Mucosa of rectum (tissue), 2 donors: Measurements from ENCODE around the gene MDK.
"Not testable (repeated sequence)": the region's sequence is repeated elsewhere in the genome, so short reads cannot be mapped to it uniquely, and the experiment has no call there.

Experiments used
- H3K27ac ChIP-seq, 2 donors: one replicate each; pipeline ENCODE4 v1.7.0; 2013; ENCODE audit warnings: inconsistent platforms in 2 of 2, low read depth in 2 of 2, low read length in 2 of 2
- H3K27me3 ChIP-seq, 2 donors: one replicate each; pipeline ENCODE4 v1.7.0; 2013; ENCODE audit warnings: low read length in 2 of 2; ENCODE audit not compliant: control insufficient read depth in 2 of 2, insufficient read depth in 2 of 2
- H3K36me3 ChIP-seq, 2 donors: one replicate each; pipeline ENCODE4 v1.7.0; 2013; ENCODE audit warnings: low read length in 2 of 2; ENCODE audit not compliant: control insufficient read depth in 2 of 2, insufficient read depth in 2 of 2
- H3K4me1 ChIP-seq, 2 donors: one replicate each; pipeline ENCODE4 v1.7.0; 2013; ENCODE audit warnings: low read length in 2 of 2, mild to moderate bottlenecking in 1 of 2; ENCODE audit not compliant: control insufficient read depth in 2 of 2, insufficient read depth in 2 of 2
- H3K4me3 ChIP-seq, 2 donors: one replicate each; pipeline ENCODE4 v1.7.0; 2013; ENCODE audit warnings: low read length in 2 of 2
- H3K9ac ChIP-seq, 2 donors: one replicate each; pipeline ENCODE4 v1.7.0; 2013; ENCODE audit warnings: low read length in 2 of 2, low read depth in 1 of 2, mild to moderate bottlenecking in 1 of 2
- H3K9me3 ChIP-seq, 2 donors: one replicate each; pipeline ENCODE4 v1.7.0; 2013; ENCODE audit warnings: low read length in 2 of 2; ENCODE audit not compliant: control insufficient read depth in 2 of 2
- donor health status: healthy.
- donor health status: Normal muscosa, but diverticular disease.

Gene MDK

DNA sequence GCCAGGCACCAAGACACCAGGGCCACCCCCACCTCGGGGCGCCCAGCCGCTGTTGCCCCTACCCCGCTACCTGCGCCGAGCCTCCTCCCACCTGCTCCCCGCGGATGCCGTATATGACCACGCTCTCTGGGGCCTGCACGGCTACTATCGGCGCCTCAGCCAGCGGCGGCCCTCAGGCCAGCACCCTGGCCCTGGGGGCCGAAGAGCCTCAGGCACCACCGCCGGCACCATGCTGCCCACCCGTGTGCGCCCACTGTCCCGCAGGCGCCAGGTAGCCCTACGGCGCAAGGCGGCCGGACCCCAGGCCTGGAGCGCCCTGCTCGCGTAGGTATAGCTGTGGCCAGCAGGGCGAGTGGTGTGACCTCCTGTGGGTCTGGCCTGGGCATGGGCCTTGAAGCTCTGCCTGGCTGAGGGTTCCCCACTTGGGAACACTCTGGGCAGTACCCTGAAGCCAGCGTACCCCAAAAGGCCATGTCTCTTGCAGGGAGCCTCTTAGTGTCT is 14.8 kb upstream of the MDK start:
- no peak overlapping the region for H3K27ac ChIP-seq
- H3K9me3 ChIP-seq = no peaks in the 10 kb centered on the region
- peaks cover 4 to 26% of the 10 kb centered on the region in 2 donors for H3K36me3 ChIP-seq
- peaks cover 8 to 11% of the 10 kb centered on the region in 2 donors for H3K4me1 ChIP-seq
- H3K27me3 ChIP-seq = no peaks in the 10 kb centered on the region
- H3K4me3 ChIP-seq = no peak overlapping the region
- H3K9ac ChIP-seq = no peak overlapping the region

DNA sequence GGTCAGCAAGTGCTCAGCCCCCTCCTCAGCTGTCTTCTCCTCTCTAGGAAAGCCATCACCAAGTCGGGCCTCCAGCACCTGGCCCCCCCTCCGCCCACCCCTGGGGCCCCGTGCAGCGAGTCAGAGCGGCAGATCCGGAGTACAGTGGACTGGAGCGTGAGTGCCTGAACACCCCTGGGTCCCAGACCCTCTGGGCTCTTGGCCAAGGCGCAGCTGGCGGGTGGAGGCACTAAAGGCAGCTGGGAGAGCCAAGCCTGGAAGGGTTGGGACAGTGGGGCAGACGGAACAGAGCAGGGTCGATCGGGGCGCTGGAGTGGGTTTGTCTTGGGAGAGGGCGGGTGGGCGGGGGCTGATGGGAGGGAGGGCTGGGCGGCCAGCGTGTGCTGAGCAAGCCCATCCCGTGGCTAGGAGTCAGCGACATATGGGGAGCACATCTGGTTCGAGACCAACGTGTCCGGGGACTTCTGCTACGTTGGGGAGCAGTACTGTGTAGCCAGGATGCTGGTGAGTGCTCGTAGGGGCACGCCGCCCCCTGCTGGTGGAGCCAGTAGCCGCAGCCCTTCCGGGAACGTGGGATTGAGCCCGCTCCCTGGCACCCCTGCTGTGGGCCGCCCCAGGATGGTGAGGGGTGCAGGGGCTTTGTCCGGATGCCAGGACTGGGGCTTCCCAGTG is 14.1 kb upstream of the MDK start:
- no peaks in the 10 kb centered on the region for H3K27me3 ChIP-seq
- peaks cover 4 to 31% of the 10 kb centered on the region in 2 donors for H3K36me3 ChIP-seq
- no peak overlapping the region for H3K27ac ChIP-seq
- no peak overlapping the region for H3K9ac ChIP-seq
- H3K4me3 ChIP-seq = no peak overlapping the region
- H3K4me1 ChIP-seq = peaks cover 3 to 5% of the 10 kb centered on the region in 2 donors
- H3K9me3 ChIP-seq = no peaks in the 10 kb centered on the region

GRCh38 chr11:46367916-46368267 is 13.6 kb upstream of the MDK start:
- no peak overlapping the region for H3K27ac ChIP-seq

GRCh38 chr11:46369458-46370152 is 11.9 kb upstream of the MDK start:
- H3K27me3 ChIP-seq = no peaks in the 10 kb centered on the region
- no peak overlapping the region for H3K27ac ChIP-seq
- no peaks in the 10 kb centered on the region for H3K4me1 ChIP-seq
- H3K4me3 ChIP-seq = no peak overlapping the region
- H3K9me3 ChIP-seq = no peaks in the 10 kb centered on the region
- no peak overlapping the region for H3K9ac ChIP-seq
- peaks cover 5 to 33% of the 10 kb centered on the region in 2 donors for H3K36me3 ChIP-seq

More at GRCh38 chr11:46367916-46368267, 13.6 kb upstream of the MDK start:
- H3K4me1 ChIP-seq = peaks cover 0 to under 1% of the 10 kb centered on the region in 2 donors
- peaks cover 4 to 32% of the 10 kb centered on the region in 2 donors for H3K36me3 ChIP-seq
- no peak overlapping the region for H3K9ac ChIP-seq
- H3K27me3 ChIP-seq = no peaks in the 10 kb centered on the region
- no peak overlapping the region for H3K4me3 ChIP-seq
- H3K9me3 ChIP-seq = no peaks in the 10 kb centered on the region

DNA sequence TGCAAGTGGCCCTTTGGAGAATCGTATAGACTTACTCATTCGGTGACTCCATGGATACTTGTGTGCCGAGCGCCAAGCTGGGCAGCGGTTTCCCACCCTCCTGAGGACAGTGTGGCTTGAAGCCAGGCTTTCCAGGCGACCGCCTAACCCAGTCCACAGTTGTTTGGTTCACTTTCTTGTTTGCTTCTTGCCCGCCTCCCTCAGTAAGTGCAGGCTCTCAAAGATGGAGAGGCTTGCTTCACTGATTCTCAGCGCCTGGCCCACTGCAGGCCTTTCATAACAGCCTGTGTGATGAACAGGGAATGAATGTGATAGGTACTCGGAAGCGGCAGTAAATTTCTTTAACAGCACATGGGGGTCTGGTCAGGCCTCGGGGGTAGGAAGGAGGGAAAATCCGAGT is 11.2 kb upstream of the MDK start:
- Histone ChIP-seq H3K27ac (no peak overlapping the region), H3K9ac (no peak overlapping the region), H3K4me1 (no peaks in the 10 kb centered on the region), H3K36me3 (peaks cover 12 to 39% of the 10 kb centered on the region in 2 donors), H3K4me3 (no peak overlapping the region), H3K27me3 (no peaks in the 10 kb centered on the region), H3K9me3 (no peaks in the 10 kb centered on the region)

DNA sequence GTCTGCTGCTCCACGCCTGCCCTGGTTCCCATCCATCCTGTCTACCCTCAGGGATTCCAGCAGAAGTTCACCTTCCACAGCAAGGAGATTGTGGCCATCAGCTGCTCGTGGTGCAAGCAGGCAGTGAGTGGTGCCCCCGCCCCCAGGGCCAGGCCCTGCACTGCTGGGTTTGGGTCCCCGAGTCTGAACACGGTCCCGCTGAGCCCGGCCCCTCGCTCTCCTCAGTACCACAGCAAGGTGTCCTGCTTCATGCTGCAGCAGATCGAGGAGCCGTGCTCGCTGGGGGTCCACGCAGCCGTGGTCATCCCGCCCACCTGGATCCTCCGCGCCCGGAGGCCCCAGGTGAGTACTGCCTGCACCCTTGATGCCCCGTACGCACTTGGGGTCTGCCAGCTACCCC is 10.2 kb upstream of the MDK start:
- H3K27me3 ChIP-seq = not testable (repeated sequence)

DNA sequence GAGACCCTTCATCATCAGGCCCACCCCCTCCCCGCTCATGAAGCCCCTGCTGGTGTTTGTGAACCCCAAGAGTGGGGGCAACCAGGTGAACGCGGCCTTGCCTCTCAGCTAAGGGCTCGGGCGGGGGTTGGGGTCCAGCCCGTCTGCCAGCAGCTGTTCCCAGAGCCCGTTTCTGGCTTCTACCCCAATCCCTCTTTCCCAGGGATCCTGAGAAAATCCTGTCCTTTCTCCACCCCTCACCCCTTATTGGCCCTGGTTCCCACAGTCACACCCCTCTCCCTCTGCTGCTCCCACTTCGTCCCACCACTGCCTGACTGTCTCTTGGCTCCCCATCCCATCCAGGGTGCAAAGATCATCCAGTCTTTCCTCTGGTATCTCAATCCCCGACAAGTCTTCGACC is 9.4 kb upstream of the MDK start:
- H3K36me3 ChIP-seq = peaks cover 18 to 44% of the 10 kb centered on the region in 2 donors
- no peak overlapping the region for H3K9ac ChIP-seq

More for the DNA sequence above, 10.2 kb upstream of the MDK start:
- not testable (repeated sequence) for H3K4me1 ChIP-seq, H3K4me3 ChIP-seq, H3K9me3 ChIP-seq, H3K27ac ChIP-seq, H3K9ac ChIP-seq
- peaks cover 18 to 44% of the 10 kb centered on the region in 2 donors for H3K36me3 ChIP-seq

GRCh38 chr11:46372501-46372900 is 9.0 kb upstream of the MDK start:
- not testable (repeated sequence) for H3K4me3 ChIP-seq, H3K27ac ChIP-seq, H3K9me3 ChIP-seq, H3K9ac ChIP-seq, H3K27me3 ChIP-seq, H3K4me1 ChIP-seq
- H3K36me3 ChIP-seq = peaks cover 18 to 46% of the 10 kb centered on the region in 2 donors

More for the DNA sequence above, 9.4 kb upstream of the MDK start:
- no peak overlapping the region for H3K4me3 ChIP-seq
- H3K4me1 ChIP-seq = no peaks in the 10 kb centered on the region
- H3K27me3 ChIP-seq = no peaks in the 10 kb centered on the region
- H3K9me3 ChIP-seq = no peaks in the 10 kb centered on the region
- H3K27ac ChIP-seq = no peak overlapping the region

DNA sequence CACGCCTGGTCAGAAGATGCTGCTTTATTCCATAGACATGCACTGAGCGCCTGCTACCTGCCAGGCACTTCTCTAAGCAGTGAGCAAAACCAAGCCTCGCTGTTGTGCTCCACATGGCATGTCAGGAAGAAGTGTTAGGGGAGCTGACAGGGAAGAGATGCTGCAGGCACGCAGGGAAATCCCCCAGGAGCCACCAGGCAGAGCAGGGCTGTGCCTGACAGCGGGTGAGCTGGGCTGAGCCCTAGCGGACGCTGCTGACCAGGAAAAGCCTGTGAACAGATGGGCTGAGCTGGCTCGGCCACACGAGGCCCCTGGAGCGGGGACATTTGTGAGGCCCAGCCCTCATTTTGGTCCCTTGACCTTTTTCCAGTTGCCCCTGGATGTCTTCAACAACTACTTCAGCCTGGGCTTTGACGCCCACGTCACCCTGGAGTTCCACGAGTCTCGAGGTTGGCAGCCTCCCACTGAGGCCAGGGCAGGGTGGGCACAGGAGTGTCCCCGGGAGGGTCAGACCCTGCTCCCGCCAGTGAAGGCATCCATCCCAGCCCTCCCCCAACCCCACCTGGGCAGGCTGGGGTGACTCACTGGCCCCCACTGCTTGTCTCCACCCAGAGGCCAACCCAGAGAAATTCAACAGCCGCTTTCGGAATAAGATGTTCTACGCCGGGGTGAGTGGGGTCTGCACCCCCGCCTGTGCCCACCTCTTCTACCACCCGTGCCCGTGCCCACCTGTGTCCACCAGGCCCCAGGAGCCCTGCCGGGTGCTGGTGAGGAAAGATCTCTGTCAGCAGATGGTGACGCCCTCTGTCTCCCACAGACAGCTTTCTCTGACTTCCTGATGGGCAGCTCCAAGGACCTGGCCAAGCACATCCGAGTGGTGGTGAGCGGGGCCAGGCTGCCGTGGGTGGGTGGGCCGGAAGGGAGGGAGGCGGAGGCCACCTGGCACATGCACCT is 7.4 kb upstream of the MDK start:
- no peaks in the 10 kb centered on the region for H3K9me3 ChIP-seq
- peaks cover 18 to 37% of the 10 kb centered on the region in 2 donors for H3K36me3 ChIP-seq
- H3K4me3 ChIP-seq = no peak overlapping the region
- H3K27ac ChIP-seq = no peak overlapping the region
- H3K4me1 ChIP-seq = no peaks in the 10 kb centered on the region
- H3K27me3 ChIP-seq = no peaks in the 10 kb centered on the region
- no peak overlapping the region for H3K9ac ChIP-seq
